ENCODE results near the gene TPBGL.
"Not testable (repeated sequence)": the region's sequence is repeated elsewhere in the genome, so short reads cannot be mapped to it uniquely, and the experiment has no call there.

TPBGL gene

GRCh38 chr11:75267171-75267970, 26.8 kb downstream of the TPBGL start:
- no peaks in the 10 kb centered on the region for H3K9me3 ChIP-seq (ENCODE audit: control insufficient read depth, insufficient read depth, low read length)
- no peaks in the 10 kb centered on the region for H3K4me1 ChIP-seq (ENCODE audit: control insufficient read depth, insufficient read depth, low read length)
- H3K4me3 ChIP-seq (ENCODE audit: low read depth, low read length) = no peak overlapping the region
- H3K27me3 ChIP-seq (ENCODE audit: control insufficient read depth, insufficient read depth, low read length) = no peaks in the 10 kb centered on the region
- H3K9ac ChIP-seq (ENCODE audit: low read depth, low read length) = no peak overlapping the region
- no peaks in the 10 kb centered on the region; the same call in 1 of the 2 replicates for H3K36me3 ChIP-seq (ENCODE audit: control insufficient read depth, insufficient read depth, low read length)
- no peak overlapping the region for H3K27ac ChIP-seq (ENCODE audit: low read depth, low read length)

GRCh38 chr11:75268626-75269366, 28.2 kb downstream of the TPBGL start:
- Histone ChIP-seq H3K9me3 (ENCODE audit: control insufficient read depth, insufficient read depth, low read length) (no peaks in the 10 kb centered on the region), H3K4me3 (ENCODE audit: low read depth, low read length) (no peak overlapping the region), H3K27ac (ENCODE audit: low read depth, low read length) (no peak overlapping the region), H3K36me3 (ENCODE audit: control insufficient read depth, insufficient read depth, low read length) (no peaks in the 10 kb centered on the region; the same call in 1 of the 2 replicates), H3K27me3 (ENCODE audit: control insufficient read depth, insufficient read depth, low read length) (no peaks in the 10 kb centered on the region), H3K4me1 (ENCODE audit: control insufficient read depth, insufficient read depth, low read length) (no peaks in the 10 kb centered on the region), H3K9ac (ENCODE audit: low read depth, low read length) (no peak overlapping the region)

GRCh38 chr11:75269367-75269660, 28.7 kb downstream of the TPBGL start:
- no peaks in the 10 kb centered on the region for H3K27me3 ChIP-seq (ENCODE audit: control insufficient read depth, insufficient read depth, low read length)
- H3K9ac ChIP-seq (ENCODE audit: low read depth, low read length) = no peak overlapping the region
- H3K4me3 ChIP-seq (ENCODE audit: low read depth, low read length) = no peak overlapping the region
- no peaks in the 10 kb centered on the region for H3K9me3 ChIP-seq (ENCODE audit: control insufficient read depth, insufficient read depth, low read length)
- no peaks in the 10 kb centered on the region; the same call in 1 of the 2 replicates for H3K36me3 ChIP-seq (ENCODE audit: control insufficient read depth, insufficient read depth, low read length)
- H3K27ac ChIP-seq (ENCODE audit: low read depth, low read length) = no peak overlapping the region
- no peaks in the 10 kb centered on the region for H3K4me1 ChIP-seq (ENCODE audit: control insufficient read depth, insufficient read depth, low read length)

GRCh38 chr11:75269896-75270295, 29.3 kb downstream of the TPBGL start:
- H3K9ac ChIP-seq (ENCODE audit: low read depth, low read length) = no peak overlapping the region
- H3K4me1 ChIP-seq (ENCODE audit: control insufficient read depth, insufficient read depth, low read length) = no peaks in the 10 kb centered on the region
- no peaks in the 10 kb centered on the region for H3K9me3 ChIP-seq (ENCODE audit: control insufficient read depth, insufficient read depth, low read length)
- no peaks in the 10 kb centered on the region; the same call in 1 of the 2 replicates for H3K36me3 ChIP-seq (ENCODE audit: control insufficient read depth, insufficient read depth, low read length)
- no peak overlapping the region for H3K4me3 ChIP-seq (ENCODE audit: low read depth, low read length)
- no peaks in the 10 kb centered on the region for H3K27me3 ChIP-seq (ENCODE audit: control insufficient read depth, insufficient read depth, low read length)
- no peak overlapping the region for H3K27ac ChIP-seq (ENCODE audit: low read depth, low read length)

- Histone ChIP-seq H3K4me3 (ENCODE audit: low read depth, low read length) (no peak overlapping the region), H3K4me1 (ENCODE audit: control insufficient read depth, insufficient read depth, low read length) (no peaks in the 10 kb centered on the region; the same call in 1 of the 2 replicates), H3K36me3 (ENCODE audit: control insufficient read depth, insufficient read depth, low read length) (no peaks in the 10 kb centered on the region; the same call in 1 of the 2 replicates), H3K9ac (ENCODE audit: low read depth, low read length) (no peak overlapping the region), H3K27me3 (ENCODE audit: control insufficient read depth, insufficient read depth, low read length) (no peaks in the 10 kb centered on the region), H3K9me3 (ENCODE audit: control insufficient read depth, insufficient read depth, low read length) (no peaks in the 10 kb centered on the region), H3K27ac (ENCODE audit: low read depth, low read length) (no peak overlapping the region)
These were observed 30.4 kb downstream of the TPBGL start for GRCh38 chr11:75270896-75271418.

GRCh38 chr11:75271730-75272129, 31.2 kb downstream of the TPBGL start:
- Histone ChIP-seq H3K27ac (ENCODE audit: low read depth, low read length) (no peak overlapping the region), H3K4me1 (ENCODE audit: control insufficient read depth, insufficient read depth, low read length) (no peaks in the 10 kb centered on the region; the same call in 1 of the 2 replicates), H3K36me3 (ENCODE audit: control insufficient read depth, insufficient read depth, low read length) (peaks cover 2% of the 10 kb centered on the region; the same call in 1 of the 2 replicates), H3K9ac (ENCODE audit: low read depth, low read length) (no peak overlapping the region), H3K4me3 (ENCODE audit: low read depth, low read length) (no peak overlapping the region), H3K9me3 (ENCODE audit: control insufficient read depth, insufficient read depth, low read length) (no peaks in the 10 kb centered on the region), H3K27me3 (ENCODE audit: control insufficient read depth, insufficient read depth, low read length) (no peaks in the 10 kb centered on the region)

- peaks cover 2% of the 10 kb centered on the region; the same call in 1 of the 2 replicates for H3K36me3 ChIP-seq (ENCODE audit: control insufficient read depth, insufficient read depth, low read length)
These were observed 31.8 kb downstream of the TPBGL start for GRCh38 chr11:75272391-75272790.

GRCh38 chr11:75272821-75273301, 32.3 kb downstream of the TPBGL start:
- H3K27ac ChIP-seq (ENCODE audit: low read depth, low read length) = no peak overlapping the region
- H3K36me3 ChIP-seq (ENCODE audit: control insufficient read depth, insufficient read depth, low read length) = peaks cover 2% of the 10 kb centered on the region; the same call in 1 of the 2 replicates
- no peaks in the 10 kb centered on the region for H3K27me3 ChIP-seq (ENCODE audit: control insufficient read depth, insufficient read depth, low read length)
- no peaks in the 10 kb centered on the region for H3K9me3 ChIP-seq (ENCODE audit: control insufficient read depth, insufficient read depth, low read length)
- H3K4me3 ChIP-seq (ENCODE audit: low read depth, low read length) = no peak overlapping the region
- no peaks in the 10 kb centered on the region; the same call in 1 of the 2 replicates for H3K4me1 ChIP-seq (ENCODE audit: control insufficient read depth, insufficient read depth, low read length)
- no peak overlapping the region; the same call in 1 of the 2 replicates for H3K9ac ChIP-seq (ENCODE audit: low read depth, low read length)

More at GRCh38 chr11:75272391-75272790, 31.8 kb downstream of the TPBGL start:
- no peaks in the 10 kb centered on the region for H3K27me3 ChIP-seq (ENCODE audit: control insufficient read depth, insufficient read depth, low read length)
- no peak overlapping the region for H3K27ac ChIP-seq (ENCODE audit: low read depth, low read length)
- no peak overlapping the region for H3K4me3 ChIP-seq (ENCODE audit: low read depth, low read length)
- no peaks in the 10 kb centered on the region; the same call in 1 of the 2 replicates for H3K4me1 ChIP-seq (ENCODE audit: control insufficient read depth, insufficient read depth, low read length)
- no peaks in the 10 kb centered on the region for H3K9me3 ChIP-seq (ENCODE audit: control insufficient read depth, insufficient read depth, low read length)
- H3K9ac ChIP-seq (ENCODE audit: low read depth, low read length) = no peak overlapping the region

GRCh38 chr11:75273411-75274391, 33.1 kb downstream of the TPBGL start:
- H3K27ac ChIP-seq (ENCODE audit: low read depth, low read length) = no peak overlapping the region
- H3K4me1 ChIP-seq (ENCODE audit: control insufficient read depth, insufficient read depth, low read length) = no peaks in the 10 kb centered on the region; the same call in 1 of the 2 replicates
- no peaks in the 10 kb centered on the region for H3K27me3 ChIP-seq (ENCODE audit: control insufficient read depth, insufficient read depth, low read length)
- no peak overlapping the region for H3K4me3 ChIP-seq (ENCODE audit: low read depth, low read length)
- peaks cover 2% of the 10 kb centered on the region; the same call in 1 of the 2 replicates for H3K36me3 ChIP-seq (ENCODE audit: control insufficient read depth, insufficient read depth, low read length)
- no peak overlapping the region for H3K9ac ChIP-seq (ENCODE audit: low read depth, low read length)
- no peaks in the 10 kb centered on the region for H3K9me3 ChIP-seq (ENCODE audit: control insufficient read depth, insufficient read depth, low read length)

GRCh38 chr11:75274716-75275115, 34.1 kb downstream of the TPBGL start:
- H3K4me1 ChIP-seq (ENCODE audit: control insufficient read depth, insufficient read depth, low read length); H3K9ac ChIP-seq (ENCODE audit: low read depth, low read length); H3K27ac ChIP-seq (ENCODE audit: low read depth, low read length); H3K36me3 ChIP-seq (ENCODE audit: control insufficient read depth, insufficient read depth, low read length); H3K4me3 ChIP-seq (ENCODE audit: low read depth, low read length); H3K27me3 ChIP-seq (ENCODE audit: control insufficient read depth, insufficient read depth, low read length); H3K9me3 ChIP-seq (ENCODE audit: control insufficient read depth, insufficient read depth, low read length): not testable (repeated sequence)

Data from HUES48 (cell line).